HUES6 (cell line): Measurements from ENCODE around the gene TRAK2.
"Not testable (repeated sequence)": the region's sequence is repeated elsewhere in the genome, so short reads cannot be mapped to it uniquely, and the experiment has no call there.

Experiments used
- H3K27ac ChIP-seq: 2 replicates; pipeline ENCODE4 v1.7.0; 2013; ENCODE audit warnings: low read depth, mild to moderate bottlenecking, low read length, inconsistent platforms
- H3K27me3 ChIP-seq: 2 replicates; pipeline ENCODE4 v1.6.1; 2013; ENCODE audit warnings: low read length; ENCODE audit not compliant: control insufficient read depth, insufficient read depth
- H3K36me3 ChIP-seq: 2 replicates; pipeline ENCODE4 v1.6.1; 2013; ENCODE audit warnings: low read length; ENCODE audit not compliant: control insufficient read depth, insufficient read depth
- H3K4me1 ChIP-seq: 2 replicates; pipeline ENCODE4 v1.6.1; 2013; ENCODE audit warnings: low read length; ENCODE audit not compliant: control insufficient read depth, insufficient read depth
- H3K4me3 ChIP-seq: 2 replicates; pipeline ENCODE4 v1.5.1; 2013; ENCODE audit warnings: low read depth, low read length
- H3K9ac ChIP-seq: one replicate; pipeline ENCODE4 v1.6.1; 2013; ENCODE audit warnings: mild to moderate bottlenecking, low read length
- H3K9me3 ChIP-seq: 2 replicates; pipeline ENCODE4 v1.6.1; 2013; ENCODE audit warnings: low read depth, low read length; ENCODE audit not compliant: control insufficient read depth, insufficient read depth

TRAK2 gene

DNA sequence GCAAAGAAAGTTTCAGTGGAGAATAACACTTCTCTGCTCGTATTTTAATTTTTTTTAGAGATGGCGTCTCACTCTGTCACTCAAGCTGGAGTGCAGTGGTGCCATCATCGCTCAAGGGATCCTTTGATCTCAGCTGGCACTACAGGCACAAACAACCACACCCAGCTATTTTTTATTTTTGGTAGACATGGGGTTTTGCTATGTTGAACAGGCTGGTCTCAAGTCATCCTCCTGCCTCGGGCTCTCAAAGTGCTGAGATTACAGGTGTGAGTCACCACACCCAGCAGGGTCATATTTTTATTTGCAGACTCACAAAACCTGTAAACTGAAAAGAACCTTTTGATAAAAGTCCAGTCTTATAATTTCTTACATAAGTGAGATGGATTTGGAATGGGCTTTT, 2.6 kb downstream of the TRAK2 start:
- no peaks in the 10 kb centered on the region for H3K9me3 ChIP-seq
- H3K27ac ChIP-seq = no peak overlapping the region
- no peak overlapping the region for H3K9ac ChIP-seq
- H3K4me3 ChIP-seq = no peak overlapping the region
- H3K4me1 ChIP-seq = peaks cover 8% of the 10 kb centered on the region
- H3K36me3 ChIP-seq = no peaks in the 10 kb centered on the region
- peaks cover 3% of the 10 kb centered on the region; the same call in 1 of the 2 replicates for H3K27me3 ChIP-seq

GRCh38 chr2:201448061-201448460, 3.2 kb downstream of the TRAK2 start:
- Histone ChIP-seq H3K9ac (no peak overlapping the region), H3K27me3 (peaks cover under 1% of the 10 kb centered on the region; the same call in 1 of the 2 replicates), H3K4me3 (no peak overlapping the region), H3K9me3 (no peaks in the 10 kb centered on the region), H3K27ac (no peak overlapping the region), H3K4me1 (peaks cover 7% of the 10 kb centered on the region), H3K36me3 (no peaks in the 10 kb centered on the region)

- Histone ChIP-seq H3K27me3 (no peaks in the 10 kb centered on the region), H3K9ac (no peak overlapping the region), H3K36me3 (no peaks in the 10 kb centered on the region), H3K9me3 (no peaks in the 10 kb centered on the region), H3K4me1 (peaks cover 3% of the 10 kb centered on the region; the same call in 1 of the 2 replicates), H3K27ac (no peak overlapping the region), H3K4me3 (no peak overlapping the region)
Measured at GRCh38 chr2:201447086-201447485, 4.2 kb downstream of the TRAK2 start.

DNA sequence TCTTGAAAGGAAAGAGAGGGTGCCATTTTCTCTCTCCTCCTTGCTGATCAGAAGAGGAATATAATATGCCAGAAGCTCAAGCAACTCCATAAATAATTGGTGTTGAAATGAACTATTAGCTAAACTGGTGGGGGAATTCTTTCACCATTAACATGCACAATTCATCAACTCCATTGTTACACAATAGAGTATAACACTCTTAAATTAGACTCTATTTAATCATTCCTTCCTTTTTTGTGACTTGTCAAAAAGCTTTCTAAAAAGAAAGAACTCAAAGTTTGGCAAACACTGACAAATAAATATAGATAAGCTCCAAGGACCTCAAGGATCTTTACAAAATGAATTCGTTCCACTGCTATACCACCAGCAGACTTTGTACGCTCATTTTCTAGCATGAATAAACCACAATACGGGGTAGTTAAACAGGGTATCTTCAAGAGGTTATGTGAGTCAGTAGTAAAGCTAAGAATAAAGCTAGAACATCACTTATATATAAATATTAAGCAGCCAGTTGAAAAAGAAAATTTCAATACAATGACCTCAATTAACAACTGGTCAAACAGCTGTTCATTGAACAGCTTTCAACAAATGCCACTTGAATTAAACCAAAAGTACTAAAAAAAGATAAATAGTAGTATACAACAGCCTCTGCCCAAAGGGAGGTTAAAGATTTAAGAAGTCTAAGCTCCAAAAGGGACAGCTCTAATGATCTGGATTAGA, 6.4 kb downstream of the TRAK2 start:
- Histone ChIP-seq H3K4me3 (no peak overlapping the region), H3K4me1 (0 out of 2 replicates have a peak, but pooled peaks cover 5% of the 10 kb centered on the region), H3K36me3 (no peaks in the 10 kb centered on the region), H3K9ac (no peak overlapping the region), H3K9me3 (no peaks in the 10 kb centered on the region), H3K27me3 (no peaks in the 10 kb centered on the region), H3K27ac (no peak overlapping the region)

GRCh38 chr2:201441409-201441808, 9.8 kb downstream of the TRAK2 start:
- Histone ChIP-seq H3K4me3 (no peak overlapping the region), H3K27ac (no peak overlapping the region), H3K27me3 (no peaks in the 10 kb centered on the region), H3K9ac (no peak overlapping the region), H3K36me3 (no peaks in the 10 kb centered on the region), H3K9me3 (no peaks in the 10 kb centered on the region), H3K4me1 (0 out of 2 replicates have a peak, but pooled peaks cover 5% of the 10 kb centered on the region)

- no peak overlapping the region for H3K27ac ChIP-seq
- H3K4me3 ChIP-seq = no peak overlapping the region
- no peaks in the 10 kb centered on the region for H3K36me3 ChIP-seq
- H3K4me1 ChIP-seq = 0 out of 2 replicates have a peak, but pooled peaks cover 5% of the 10 kb centered on the region
- H3K27me3 ChIP-seq = no peaks in the 10 kb centered on the region
- H3K9me3 ChIP-seq = no peaks in the 10 kb centered on the region
- H3K9ac ChIP-seq = no peak overlapping the region
Measured at GRCh38 chr2:201440182-201440581, 11.1 kb downstream of the TRAK2 start.

- not testable (repeated sequence) for H3K27ac ChIP-seq, H3K4me3 ChIP-seq, H3K4me1 ChIP-seq, H3K27me3 ChIP-seq, H3K9me3 ChIP-seq, H3K36me3 ChIP-seq, H3K9ac ChIP-seq
Measured at GRCh38 chr2:201439336-201439922, 11.8 kb downstream of the TRAK2 start.

DNA sequence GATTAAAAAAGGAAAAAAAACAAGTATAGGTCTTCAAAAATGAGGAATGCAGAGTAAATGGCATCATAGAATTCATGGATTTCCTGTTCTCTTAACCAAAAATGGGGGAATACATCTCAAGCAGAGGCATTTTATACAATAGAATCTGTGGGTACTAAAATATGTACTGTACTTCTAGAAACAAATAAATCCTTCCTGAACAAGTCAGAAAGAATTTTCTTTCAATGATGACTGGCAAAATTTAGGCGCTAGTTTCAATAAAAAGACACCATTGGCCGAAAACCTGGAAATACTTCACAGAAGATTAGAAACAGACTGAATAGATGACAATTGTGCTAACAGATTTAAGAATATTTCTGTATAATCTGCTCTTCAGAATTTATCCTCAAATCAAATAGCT, 15.1 kb downstream of the TRAK2 start:
- Histone ChIP-seq H3K9ac (no peak overlapping the region), H3K4me1 (0 out of 2 replicates have a peak, but pooled peaks cover 5% of the 10 kb centered on the region), H3K9me3 (peaks cover 6% of the 10 kb centered on the region), H3K27ac (no peak overlapping the region), H3K27me3 (no peaks in the 10 kb centered on the region), H3K36me3 (0 out of 2 replicates have a peak, but pooled peaks cover 2% of the 10 kb centered on the region), H3K4me3 (no peak overlapping the region)

GRCh38 chr2:201433394-201433995, 17.8 kb downstream of the TRAK2 start:
- H3K9me3 ChIP-seq = peaks cover 17% of the 10 kb centered on the region
- H3K27me3 ChIP-seq = no peaks in the 10 kb centered on the region
- 0 out of 2 replicates have a peak, but pooled peaks cover 3% of the 10 kb centered on the region for H3K36me3 ChIP-seq
- H3K4me1 ChIP-seq = no peaks in the 10 kb centered on the region
- H3K9ac ChIP-seq = no peak overlapping the region
- no peak overlapping the region for H3K27ac ChIP-seq
- H3K4me3 ChIP-seq = no peak overlapping the region

- Histone ChIP-seq H3K9ac (no peak overlapping the region), H3K27me3 (no peaks in the 10 kb centered on the region), H3K4me3 (no peak overlapping the region), H3K27ac (no peak overlapping the region), H3K9me3 (peaks cover 17% of the 10 kb centered on the region), H3K36me3 (0 out of 2 replicates have a peak, but pooled peaks cover 3% of the 10 kb centered on the region), H3K4me1 (no peaks in the 10 kb centered on the region)
Measured at GRCh38 chr2:201432621-201433393, 18.5 kb downstream of the TRAK2 start.
